Vagina (tissue), 2 donors: ENCODE measurements around the gene TTC8. TPM values are rescaled to one million over a fixed set of nuclear protein-coding genes. Genes with fewer than 3 reads are reported as not detected.
A peak's percentile ranks its signal among the peaks of the same experiment; 100 is the strongest.

Experiments
- DNase-seq, 2 donors: peaks; one replicate each; pipeline ENCODE4 v3.0.0-alpha.2; 2017; ENCODE audit errors: extremely low spot score in 2 of 2
- H3K27ac ChIP-seq: fragments of 200-600 bp; sonication (generic); one replicate; pipeline ENCODE4 v1.5.1; 2019
- H3K27me3 ChIP-seq: fragments of 200-600 bp; sonication (generic); one replicate; pipeline ENCODE4 v1.5.1; 2019
- H3K36me3 ChIP-seq, 2 donors: fragments of 200-600 bp; sonication (generic); one replicate each; pipeline ENCODE4 v1.5.1; 2017 to 2019
- H3K4me1 ChIP-seq: fragments of 200-600 bp; sonication (generic); one replicate; pipeline ENCODE4 v1.5.1; 2019
- H3K4me3 ChIP-seq, 2 donors: fragments of 200-600 bp; sonication (generic); 1 replicate in 1 of 2; 2 replicates in 1 of 2; pipeline ENCODE4 v1.5.1; 2016 to 2019
- H3K9me3 ChIP-seq: fragments of 200-600 bp; sonication (generic); one replicate; pipeline ENCODE4 v1.5.1; 2019
- POLR2A ChIP-seq, 2 donors: fragments of 450-650 bp; IDR thresholded peaks; one replicate each; pipeline ENCODE4 v1.6.1; 2017; ENCODE audit warnings: antibody characterized with exemption in 2 of 2, mild to moderate bottlenecking in 2 of 2, moderate library complexity in 2 of 2
- POLR2AphosphoS5 ChIP-seq, 2 donors: sonication (generic); formaldehyde crosslinking; IDR thresholded peaks; one replicate each; pipeline ENCODE4 v1.9.0; 2017; ENCODE audit warnings: antibody characterized with exemption in 2 of 2, mild to moderate bottlenecking in 2 of 2, low read depth in 1 of 2; ENCODE audit not compliant: insufficient read depth in 1 of 2
- intact Hi-C: fragments of 100-400 bp; cut with DNase I; formaldehyde crosslinking; loops from one replicate; pipeline ENCODE4 v1.15.1; 2023
- total RNA-seq: library from RNA; depleted of rRNA; stranded (reverse); fragments of >200 nt; gene quantifications from one replicate; pipeline ENCODE4 v1.2.3, GENCODE V29; 2016
- TF ChIP-seq, protein P1 (sequence below), 3 experiments: fragments of 450-650 bp in 2 of 3; fragments of 200-600 bp in 1 of 3; sonication (generic) in 1 of 3; IDR thresholded peaks; one replicate each; pipeline ENCODE4 v1.5.1; 2017 to 2019; ENCODE audit warnings: antibody characterized with exemption in 3 of 3, mild to moderate bottlenecking in 2 of 3, moderate library complexity in 2 of 3

TTC8 gene
- total RNA-seq, 1 donor from 2014 or later: 10.1 TPM

DNA sequence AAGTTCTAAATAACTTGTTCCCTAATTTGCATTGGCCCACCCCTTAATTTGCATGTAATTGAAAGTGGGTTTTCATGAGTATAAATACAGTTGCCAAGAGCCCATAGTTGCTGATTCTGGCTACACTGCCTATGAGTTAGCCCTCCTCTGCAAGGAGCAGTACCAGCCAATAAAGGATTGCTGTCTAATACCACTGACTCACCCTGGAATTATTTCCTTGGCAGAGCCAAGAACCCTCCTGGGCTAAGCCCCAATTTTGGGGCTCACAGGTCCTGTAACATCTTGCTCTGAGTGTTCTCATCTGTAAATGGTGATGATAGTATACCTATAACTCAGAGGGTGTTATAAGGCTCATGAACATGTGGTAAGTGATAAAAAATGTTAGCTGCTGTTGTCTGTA is 6.8 kb downstream of the TTC8 start:
- DNase-seq: no peak
- TF ChIP-seq, protein P1, sequence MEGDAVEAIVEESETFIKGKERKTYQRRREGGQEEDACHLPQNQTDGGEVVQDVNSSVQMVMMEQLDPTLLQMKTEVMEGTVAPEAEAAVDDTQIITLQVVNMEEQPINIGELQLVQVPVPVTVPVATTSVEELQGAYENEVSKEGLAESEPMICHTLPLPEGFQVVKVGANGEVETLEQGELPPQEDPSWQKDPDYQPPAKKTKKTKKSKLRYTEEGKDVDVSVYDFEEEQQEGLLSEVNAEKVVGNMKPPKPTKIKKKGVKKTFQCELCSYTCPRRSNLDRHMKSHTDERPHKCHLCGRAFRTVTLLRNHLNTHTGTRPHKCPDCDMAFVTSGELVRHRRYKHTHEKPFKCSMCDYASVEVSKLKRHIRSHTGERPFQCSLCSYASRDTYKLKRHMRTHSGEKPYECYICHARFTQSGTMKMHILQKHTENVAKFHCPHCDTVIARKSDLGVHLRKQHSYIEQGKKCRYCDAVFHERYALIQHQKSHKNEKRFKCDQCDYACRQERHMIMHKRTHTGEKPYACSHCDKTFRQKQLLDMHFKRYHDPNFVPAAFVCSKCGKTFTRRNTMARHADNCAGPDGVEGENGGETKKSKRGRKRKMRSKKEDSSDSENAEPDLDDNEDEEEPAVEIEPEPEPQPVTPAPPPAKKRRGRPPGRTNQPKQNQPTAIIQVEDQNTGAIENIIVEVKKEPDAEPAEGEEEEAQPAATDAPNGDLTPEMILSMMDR (IDR thresholded peaks at IDR 0.05): no peak
- peak in 1 of 2 donors; percentile 45 for TF ChIP-seq POLR2AphosphoS5 (IDR thresholded peaks at IDR 0.05; ENCODE audit: insufficient read depth in 1 of 2, low read depth in 1 of 2)
- intact Hi-C loops: no loop called here
- Histone ChIP-seq H3K27me3 (no peaks in the 10 kb centered on the region), H3K4me3 (no peak overlapping the region), H3K36me3 (no peaks in the 10 kb centered on the region), H3K4me1 (peaks cover 30% of the 10 kb centered on the region), H3K27ac (no peak overlapping the region), H3K9me3 (no peaks in the 10 kb centered on the region)

DNA sequence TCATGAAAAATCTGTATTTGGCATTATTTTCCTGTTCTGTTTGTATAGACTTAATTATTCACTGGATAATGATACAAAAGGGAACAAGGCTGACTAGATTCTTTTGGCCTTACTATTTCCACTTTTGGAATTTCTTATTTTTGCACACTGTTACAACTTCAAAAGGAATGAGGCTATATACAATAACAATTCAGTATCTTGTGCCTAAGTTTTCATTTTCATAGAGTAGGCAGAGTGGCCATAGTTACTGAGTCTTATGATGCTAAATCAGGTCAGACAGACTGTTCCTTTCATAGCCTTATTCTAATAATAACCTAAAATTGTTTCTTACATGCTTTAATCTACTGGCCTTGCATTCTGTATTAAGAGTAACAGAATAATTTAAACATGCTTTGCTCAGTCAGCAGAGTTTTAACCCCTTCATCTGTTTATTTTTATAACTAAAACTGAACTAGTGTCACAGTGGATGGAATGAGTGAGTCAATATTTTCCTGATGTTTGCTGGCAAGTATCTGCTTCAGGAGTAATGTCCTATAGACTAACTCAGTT is 10.5 kb downstream of the TTC8 start:
- no peak overlapping the region for H3K4me3 ChIP-seq
- H3K4me1 ChIP-seq: peaks cover 30% of the 10 kb centered on the region
- no peaks in the 10 kb centered on the region for H3K27me3 ChIP-seq
- H3K36me3 ChIP-seq: no peaks in the 10 kb centered on the region
- TF ChIP-seq POLR2AphosphoS5 (IDR thresholded peaks at IDR 0.05; ENCODE audit: insufficient read depth in 1 of 2, low read depth in 1 of 2): no peak
- TF ChIP-seq POLR2A (IDR thresholded peaks at IDR 0.05): no peak
- TF ChIP-seq, protein P1 (IDR thresholded peaks at IDR 0.05): no peak
- H3K9me3 ChIP-seq: no peaks in the 10 kb centered on the region
- H3K27ac ChIP-seq: no peak overlapping the region
- DNase-seq: no peak
- intact Hi-C loops: no loop called here

DNA sequence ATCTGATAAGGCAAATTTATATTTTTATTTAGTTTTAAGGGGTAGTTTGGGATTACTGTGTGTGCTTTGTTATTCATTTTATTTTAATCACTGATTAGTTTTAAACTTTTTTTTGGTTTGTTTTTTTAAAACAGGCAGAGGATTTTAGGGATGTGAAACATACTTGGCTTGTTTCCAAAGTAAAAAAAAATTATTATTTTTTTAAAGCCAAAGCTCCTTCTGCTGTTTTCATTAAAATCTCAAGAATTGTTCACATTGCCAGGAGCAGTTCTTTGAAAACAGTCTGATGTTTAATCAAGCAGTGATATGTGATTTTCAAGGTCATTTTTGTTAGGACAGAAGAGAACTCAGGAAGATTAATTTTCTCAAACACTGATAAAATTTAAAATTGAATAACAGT is 11.2 kb downstream of the TTC8 start:
- TF ChIP-seq POLR2AphosphoS5 (IDR thresholded peaks at IDR 0.05; ENCODE audit: insufficient read depth in 1 of 2, low read depth in 1 of 2) (no peak), POLR2A (IDR thresholded peaks at IDR 0.05) (no peak)
- TF ChIP-seq, protein P1 (IDR thresholded peaks at IDR 0.05): no peak
- Histone ChIP-seq H3K4me3 (no peak overlapping the region), H3K9me3 (no peaks in the 10 kb centered on the region), H3K27ac (no peak overlapping the region), H3K4me1 (peaks cover 29% of the 10 kb centered on the region), H3K36me3 (peaks cover 0 to 1% of the 10 kb centered on the region in 2 donors), H3K27me3 (no peaks in the 10 kb centered on the region)
- intact Hi-C loops: no loop called here
- no peak for DNase-seq

DNA sequence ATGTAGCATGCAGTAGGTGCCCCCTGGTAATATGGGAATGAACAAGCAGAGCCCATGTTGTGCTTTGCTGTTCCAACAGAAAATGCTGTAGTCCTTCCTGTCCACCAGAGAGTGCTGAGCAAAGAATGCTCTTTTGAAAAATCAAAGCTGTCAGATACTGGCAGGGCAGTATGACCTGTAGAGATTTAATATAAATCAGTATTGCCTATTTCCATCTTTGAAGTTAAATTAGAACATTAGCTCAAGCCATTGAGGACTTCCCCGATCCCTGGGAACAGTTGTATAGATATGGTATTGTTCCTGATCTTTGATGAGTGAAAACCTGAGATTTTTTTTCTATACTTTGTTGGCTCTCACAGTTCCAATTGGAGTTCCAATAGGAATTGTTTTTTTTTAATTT is 13.0 kb downstream of the TTC8 start:
- peaks cover 18% of the 10 kb centered on the region for H3K4me1 ChIP-seq
- intact Hi-C loops: no loop called here
- H3K4me3 ChIP-seq: no peak overlapping the region
- TF ChIP-seq POLR2A (IDR thresholded peaks at IDR 0.05): no peak
- TF ChIP-seq POLR2AphosphoS5 (IDR thresholded peaks at IDR 0.05; ENCODE audit: insufficient read depth in 1 of 2, low read depth in 1 of 2): no peak
- TF ChIP-seq, protein P1 (IDR thresholded peaks at IDR 0.05): no peak
- H3K27me3 ChIP-seq: no peaks in the 10 kb centered on the region
- DNase-seq: no peak
- peaks cover 0 to 7% of the 10 kb centered on the region in 2 donors for H3K36me3 ChIP-seq
- H3K9me3 ChIP-seq: no peaks in the 10 kb centered on the region
- H3K27ac ChIP-seq: no peak overlapping the region

DNA sequence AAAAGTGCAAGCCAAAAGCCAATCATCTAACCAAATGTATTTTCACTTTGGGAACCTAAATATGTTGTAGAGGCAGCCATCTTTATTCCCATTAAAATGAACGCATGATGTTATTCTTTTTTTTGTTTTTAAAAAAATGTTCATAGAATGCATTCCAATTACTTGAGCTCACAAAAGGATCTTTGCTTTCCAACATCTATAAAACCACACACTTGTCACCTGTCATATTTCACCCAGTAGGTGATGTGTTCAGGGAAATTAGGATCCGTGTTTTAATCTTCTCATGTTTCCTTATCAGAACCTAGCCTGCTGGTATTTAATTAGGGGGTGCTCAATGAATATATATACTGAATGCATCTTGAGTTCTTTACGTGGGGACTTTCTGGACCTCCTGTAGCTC is 13.6 kb downstream of the TTC8 start:
- Histone ChIP-seq H3K27ac (no peak overlapping the region), H3K27me3 (no peaks in the 10 kb centered on the region), H3K4me3 (no peak overlapping the region), H3K9me3 (no peaks in the 10 kb centered on the region), H3K4me1 (peaks cover 18% of the 10 kb centered on the region), H3K36me3 (peaks cover 0 to 12% of the 10 kb centered on the region in 2 donors)
- no peak for DNase-seq
- TF ChIP-seq POLR2A (IDR thresholded peaks at IDR 0.05) (no peak), POLR2AphosphoS5 (IDR thresholded peaks at IDR 0.05; ENCODE audit: insufficient read depth in 1 of 2, low read depth in 1 of 2) (no peak)
- TF ChIP-seq, protein P1 (IDR thresholded peaks at IDR 0.05): no peak
- intact Hi-C loops: no loop called here
